HepG2 (cell line): Measurements from ENCODE around the gene GBX1. TPM values are rescaled to one million over a fixed set of nuclear protein-coding genes. Genes with fewer than 3 reads are reported as not detected.

Experiments
- CENPX ChIP-seq: sonication (generic); formaldehyde crosslinking; IDR thresholded peaks from 2 replicates; pipeline ENCODE4 v1.9.0; 2021; ENCODE audit warnings: mild to moderate bottlenecking, missing genetic modification reagents, moderate library complexity
- ELF3 ChIP-seq: IDR thresholded peaks from 2 replicates; pipeline ENCODE4 v1.6.1; 2016; ENCODE audit warnings: missing genetic modification reagents, missing compliant biosample characterization
- FOXC1 ChIP-seq: sonication (generic); formaldehyde crosslinking; IDR thresholded peaks from 2 replicates; pipeline ENCODE4 v1.8.0; 2022; ENCODE audit warnings: mild to moderate bottlenecking, missing genetic modification reagents, borderline replicate concordance
- GABPB1 ChIP-seq: IDR thresholded peaks from 2 replicates; pipeline ENCODE4 v1.6.1; 2016; ENCODE audit warnings: mild to moderate bottlenecking, missing genetic modification reagents, moderate library complexity, missing compliant biosample characterization
- HBP1 ChIP-seq: IDR thresholded peaks from 2 replicates; pipeline ENCODE4 v1.6.1; 2016; ENCODE audit warnings: low read depth, control low read depth
- HDAC1 ChIP-seq: sonication (generic); formaldehyde crosslinking; IDR thresholded peaks from 2 replicates; pipeline ENCODE4 v1.5.1; 2020; ENCODE audit warnings: mild to moderate bottlenecking, missing genetic modification reagents
- KAT8 ChIP-seq: IDR thresholded peaks from 2 replicates; pipeline ENCODE4 v1.6.1; 2016; ENCODE audit warnings: missing genetic modification reagents, missing compliant biosample characterization
- KLF13 ChIP-seq: sonication (generic); formaldehyde crosslinking; IDR thresholded peaks from 2 replicates; pipeline ENCODE4 v1.4.0; 2020; ENCODE audit warnings: mild to moderate bottlenecking, missing genetic modification reagents
- MBD4 ChIP-seq: IDR thresholded peaks from 2 replicates; pipeline ENCODE4 v1.6.1; 2012; ENCODE audit warnings: low read length, inconsistent platforms, borderline replicate concordance
- MNT ChIP-seq: fragments of 450-650 bp; IDR thresholded peaks from 2 replicates; pipeline ENCODE4 v1.6.1; 2016
- PRMT3 ChIP-seq: sonication (generic); formaldehyde crosslinking; IDR thresholded peaks from 2 replicates; pipeline ENCODE4 v1.8.1; 2022; ENCODE audit warnings: low read depth, mild to moderate bottlenecking, moderate library complexity, missing genetic modification reagents, borderline replicate concordance
- RAD51 ChIP-seq: fragments of 450-650 bp; IDR thresholded peaks from 2 replicates; pipeline ENCODE4 v1.6.1; 2016; ENCODE audit warnings: borderline replicate concordance
- SIX4 ChIP-seq: sonication (generic); formaldehyde crosslinking; IDR thresholded peaks from 2 replicates; pipeline ENCODE4 v1.4.0; 2020; ENCODE audit warnings: missing genetic modification reagents
- SOX13 ChIP-seq, 3 experiments: fragments of 450-650 bp in 1 of 3; sonication (generic) in 1 of 3; formaldehyde crosslinking in 1 of 3; IDR thresholded peaks in 2 of 3; conservative IDR thresholded peaks in 1 of 3; 2 replicates each; pipeline versions ENCODE4 v1.5.0 to v1.6.1; 2016 to 2020; ENCODE audit warnings: antibody characterized with exemption in 1 of 3, mild to moderate bottlenecking in 1 of 3, missing compliant biosample characterization in 1 of 3, missing genetic modification reagents in 1 of 3, moderate library complexity in 1 of 3
- TEAD2 ChIP-seq: sonication (generic); formaldehyde crosslinking; IDR thresholded peaks from 2 replicates; pipeline ENCODE4 v1.9.0; 2021; ENCODE audit warnings: missing genetic modification reagents
- TEAD3 ChIP-seq: optimal IDR thresholded peaks from 2 replicates; pipeline ENCODE3; 2016; ENCODE audit warnings: borderline replicate concordance
- ZBED4 ChIP-seq: sonication (generic); formaldehyde crosslinking; IDR thresholded peaks from 2 replicates; pipeline ENCODE4 v1.4.0; 2020; ENCODE audit warnings: missing genetic modification reagents, borderline replicate concordance
- ZBTB21 ChIP-seq: sonication (generic); formaldehyde crosslinking; IDR thresholded peaks from 2 replicates; pipeline ENCODE4 v1.4.0; 2020; ENCODE audit warnings: missing genetic modification reagents
- ZNF329 ChIP-seq: sonication (generic); formaldehyde crosslinking; IDR thresholded peaks from 2 replicates; pipeline ENCODE4 v1.9.0; 2021; ENCODE audit warnings: low read depth, mild to moderate bottlenecking, missing genetic modification reagents
- ZNF549 ChIP-seq: sonication (generic); formaldehyde crosslinking; IDR thresholded peaks from 2 replicates; pipeline ENCODE4 v1.5.0; 2020; ENCODE audit warnings: missing genetic modification reagents
- ZNF570 ChIP-seq: sonication (generic); formaldehyde crosslinking; IDR thresholded peaks from 2 replicates; pipeline ENCODE4 v1.4.0; 2020; ENCODE audit warnings: mild to moderate bottlenecking, missing genetic modification reagents, borderline replicate concordance
- ZNF777 ChIP-seq: sonication (generic); formaldehyde crosslinking; IDR thresholded peaks from 2 replicates; pipeline ENCODE4 v1.4.0; 2020; ENCODE audit warnings: missing genetic modification reagents
- polyA plus RNA-seq, 8 experiments: library from polyadenylated mRNA; depleted of rRNA in 3 of 8; stranded (reverse) in 7 of 8; unstranded in 1 of 8; fragments of >200 nt; fragmentation: Illumina TruSeq in 4 of 8; extraction: Trizol in 4 of 8; gene quantifications; 2 replicates each; pipeline versions ENCODE4 v1.2.1 to v1.2.3, GENCODE V29; 2011 to 2016; ENCODE audit warnings: low read depth in 4 of 8, missing spikeins in 1 of 8, mixed read lengths in 1 of 8; ENCODE audit not compliant: insufficient read depth in 1 of 8
- total RNA-seq, 5 experiments: library from RNA; depleted of rRNA; stranded (reverse); fragments of >200 nt; fragmentation: Illumina TruSeq; extraction: Trizol; gene quantifications; 2 replicates each; pipeline ENCODE4 v1.2.3, GENCODE V29; 2016; ENCODE audit warnings: low read depth in 1 of 5

Gene GBX1
- total and polyA plus RNA-seq, 2 of the 13 experiments (the other 11 are each of a cell fraction or from before 2014, with no cell fraction given) = not detected

- TF ChIP-seq MNT (no peak), HBP1 (CRISPR knock-in tag) (no peak), ZNF329 (CRISPR knock-in tag) (no peak), KAT8 (CRISPR knock-in tag) (peak; percentile 39; the same call in 1 of the 2 replicates), RAD51 (no peak), SOX13 (IDR thresholded peaks at IDR 0.05) (no peak), SOX13 (CRISPR knock-in tag; conservative IDR thresholded peaks at IDR 0.05 in 1 of 2, IDR thresholded peaks at IDR 0.05 in 1 of 2) (no peak), ZNF777 (peak; percentile 53; the same call in 1 of the 2 replicates), TEAD2 (CRISPR knock-in tag) (no peak), CENPX (CRISPR knock-in tag) (no peak), FOXC1 (CRISPR knock-in tag) (no peak), ELF3 (no peak), SIX4 (CRISPR knock-in tag) (no peak), ZNF570 (no peak), HDAC1 (no peak), TEAD3 (CRISPR knock-in tag) (peak; percentile 90), ZNF549 (CRISPR knock-in tag) (no peak), KLF13 (CRISPR knock-in tag) (no peak), ZBTB21 (no peak), GABPB1 (peak; percentile 72), ZBED4 (CRISPR knock-in tag) (peak; percentile 49; the same call in 1 of the 2 replicates), PRMT3 (CRISPR knock-in tag) (no peak), MBD4 (no peak)
Measured at GRCh38 chr7:151172273-151173141, 5.0 kb upstream of the GBX1 start (continued).
